Tibial artery (tissue), 4 donors: ENCODE results near the gene SLIT3.

Source experiments
- DNase-seq, 2 donors: peaks; one replicate each; pipeline ENCODE4 v3.0.0-alpha.2; 2019
- H3K27ac ChIP-seq, 2 donors: fragments of 200-600 bp; sonication (generic) in 1 of 2; 1 replicate in 1 of 2; 2 replicates in 1 of 2; pipeline ENCODE4 v1.5.1; 2018 to 2019; ENCODE audit warnings: mild to moderate bottlenecking in 1 of 2
- H3K27me3 ChIP-seq, 2 donors: fragments of 200-600 bp; sonication (generic) in 1 of 2; one replicate each; pipeline versions ENCODE4 v1.5.1 to v1.6.0; 2016 to 2019
- H3K36me3 ChIP-seq, 3 donors: fragments of 200-600 bp; sonication (generic) in 2 of 3; one replicate each; pipeline ENCODE4 v1.5.1; 2016 to 2019; ENCODE audit warnings: mild to moderate bottlenecking in 2 of 3
- H3K4me1 ChIP-seq, 4 donors: fragments of 200-600 bp; sonication (generic) in 2 of 4; 1 replicate in 3 of 4; 2 replicates in 1 of 4; pipeline ENCODE4 v1.5.1; 2016 to 2019
- H3K4me3 ChIP-seq, 2 donors: fragments of 200-600 bp; sonication (generic) in 1 of 2; 1 replicate in 1 of 2; 2 replicates in 1 of 2; pipeline ENCODE4 v1.5.1; 2018 to 2019; ENCODE audit warnings: mild to moderate bottlenecking in 2 of 2
- H3K9me3 ChIP-seq, 3 donors: fragments of 200-600 bp; sonication (generic) in 1 of 3; one replicate each; pipeline ENCODE4 v1.5.1; 2016 to 2019
- intact Hi-C: fragments of 100-400 bp; cut with DNase I; formaldehyde crosslinking; loops from one replicate; pipeline ENCODE4 v1.15.0; 2023; ENCODE audit warnings: low total_unique reads
- TF ChIP-seq, protein P1 (sequence below), 2 experiments: fragments of 200-600 bp in 1 of 2; fragments of 450-650 bp in 1 of 2; IDR thresholded peaks; one replicate each; pipeline ENCODE4 v1.5.1; 2017 to 2019; ENCODE audit warnings: antibody characterized with exemption in 2 of 2, mild to moderate bottlenecking in 1 of 2, moderate library complexity in 1 of 2

SLIT3 gene

DNA sequence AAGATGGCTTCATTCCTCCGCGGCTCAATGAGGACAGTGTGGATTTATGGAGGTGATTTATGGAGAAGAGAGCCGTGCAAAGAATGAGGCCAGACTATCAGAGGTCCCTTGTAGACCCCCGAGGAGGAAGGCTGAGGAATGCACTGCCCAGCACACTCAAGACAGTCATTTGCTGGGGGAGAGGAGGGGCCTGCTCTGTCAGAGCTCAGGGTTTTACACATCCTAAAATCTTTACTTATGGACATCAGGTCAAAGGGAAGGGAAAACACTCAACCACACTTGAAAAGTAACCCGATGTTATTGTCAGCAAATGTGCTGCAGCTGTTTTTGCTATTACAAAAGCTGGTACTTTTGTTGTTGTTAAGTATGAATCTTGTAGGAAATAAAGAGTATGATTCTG is 289.5 kb downstream of the SLIT3 start:
- Histone ChIP-seq H3K36me3 (no peaks in the 10 kb centered on the region), H3K4me3 (no peak overlapping the region), H3K9me3 (no peaks in the 10 kb centered on the region), H3K4me1 (peaks cover 0 to 38% (median 4%) of the 10 kb centered on the region in 4 donors), H3K27me3 (no peaks in the 10 kb centered on the region), H3K27ac (peak overlapping the region in 1 of 2 donors; percentile 17)
- intact Hi-C loops, result no loop called here
- TF ChIP-seq, protein P1, sequence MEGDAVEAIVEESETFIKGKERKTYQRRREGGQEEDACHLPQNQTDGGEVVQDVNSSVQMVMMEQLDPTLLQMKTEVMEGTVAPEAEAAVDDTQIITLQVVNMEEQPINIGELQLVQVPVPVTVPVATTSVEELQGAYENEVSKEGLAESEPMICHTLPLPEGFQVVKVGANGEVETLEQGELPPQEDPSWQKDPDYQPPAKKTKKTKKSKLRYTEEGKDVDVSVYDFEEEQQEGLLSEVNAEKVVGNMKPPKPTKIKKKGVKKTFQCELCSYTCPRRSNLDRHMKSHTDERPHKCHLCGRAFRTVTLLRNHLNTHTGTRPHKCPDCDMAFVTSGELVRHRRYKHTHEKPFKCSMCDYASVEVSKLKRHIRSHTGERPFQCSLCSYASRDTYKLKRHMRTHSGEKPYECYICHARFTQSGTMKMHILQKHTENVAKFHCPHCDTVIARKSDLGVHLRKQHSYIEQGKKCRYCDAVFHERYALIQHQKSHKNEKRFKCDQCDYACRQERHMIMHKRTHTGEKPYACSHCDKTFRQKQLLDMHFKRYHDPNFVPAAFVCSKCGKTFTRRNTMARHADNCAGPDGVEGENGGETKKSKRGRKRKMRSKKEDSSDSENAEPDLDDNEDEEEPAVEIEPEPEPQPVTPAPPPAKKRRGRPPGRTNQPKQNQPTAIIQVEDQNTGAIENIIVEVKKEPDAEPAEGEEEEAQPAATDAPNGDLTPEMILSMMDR (IDR thresholded peaks at IDR 0.05), result no peak
- DNase-seq, result no peak

DNA sequence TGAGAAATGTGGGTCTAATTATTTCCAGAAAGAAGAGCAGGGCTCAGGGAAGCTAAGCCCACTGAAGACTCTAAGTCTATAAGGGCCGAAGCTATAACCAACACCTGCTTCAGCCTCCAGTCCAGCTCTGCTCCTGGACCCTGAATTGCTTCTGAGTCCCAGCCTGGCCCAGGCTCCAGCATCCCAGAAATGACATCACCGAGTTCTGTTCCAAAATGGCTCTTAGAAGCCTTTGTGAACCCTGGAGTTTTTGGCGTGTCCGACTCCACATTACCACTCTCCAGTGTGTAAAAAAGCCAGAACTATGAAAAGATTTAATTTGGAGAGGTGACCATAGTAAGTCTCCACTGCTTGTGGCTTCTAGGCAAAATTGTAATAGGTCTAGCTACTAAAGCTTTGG is 289.9 kb downstream of the SLIT3 start:
- Histone ChIP-seq H3K4me1 (peaks cover 0 to 38% (median 4%) of the 10 kb centered on the region in 4 donors), H3K27ac (peak overlapping the region in 1 of 2 donors; percentile 17), H3K36me3 (no peaks in the 10 kb centered on the region), H3K9me3 (no peaks in the 10 kb centered on the region), H3K27me3 (no peaks in the 10 kb centered on the region), H3K4me3 (no peak overlapping the region)
- intact Hi-C loops, result no loop called here
- TF ChIP-seq, protein P1 (IDR thresholded peaks at IDR 0.05), result no peak
- no peak for DNase-seq

DNA sequence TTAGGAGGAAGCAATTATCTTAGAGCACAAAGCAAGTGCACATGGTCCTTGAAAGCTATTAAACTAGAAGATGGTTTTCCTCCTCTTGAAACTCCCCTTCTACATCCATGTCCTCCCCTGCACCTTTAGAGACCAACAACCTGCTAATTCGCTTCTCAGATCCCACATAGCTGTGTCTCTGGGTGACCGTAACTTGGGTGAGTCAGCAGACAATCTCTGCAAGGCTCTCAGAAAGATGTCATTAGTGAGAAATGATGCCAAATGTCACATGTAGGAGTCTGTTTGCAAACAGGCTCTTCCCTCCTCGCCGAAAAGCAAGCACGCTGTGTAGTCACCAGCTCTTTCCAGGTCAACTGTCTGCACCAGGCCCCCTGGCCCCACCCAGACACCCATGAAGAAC is 291.8 kb downstream of the SLIT3 start:
- Histone ChIP-seq H3K27ac (no peak overlapping the region), H3K4me1 (peaks cover 0 to 46% (median 11%) of the 10 kb centered on the region in 4 donors), H3K27me3 (no peaks in the 10 kb centered on the region), H3K9me3 (no peaks in the 10 kb centered on the region), H3K4me3 (no peak overlapping the region), H3K36me3 (no peaks in the 10 kb centered on the region)
- no peak for DNase-seq
- TF ChIP-seq, protein P1 (IDR thresholded peaks at IDR 0.05), result no peak
- intact Hi-C loops, result no loop called here

DNA sequence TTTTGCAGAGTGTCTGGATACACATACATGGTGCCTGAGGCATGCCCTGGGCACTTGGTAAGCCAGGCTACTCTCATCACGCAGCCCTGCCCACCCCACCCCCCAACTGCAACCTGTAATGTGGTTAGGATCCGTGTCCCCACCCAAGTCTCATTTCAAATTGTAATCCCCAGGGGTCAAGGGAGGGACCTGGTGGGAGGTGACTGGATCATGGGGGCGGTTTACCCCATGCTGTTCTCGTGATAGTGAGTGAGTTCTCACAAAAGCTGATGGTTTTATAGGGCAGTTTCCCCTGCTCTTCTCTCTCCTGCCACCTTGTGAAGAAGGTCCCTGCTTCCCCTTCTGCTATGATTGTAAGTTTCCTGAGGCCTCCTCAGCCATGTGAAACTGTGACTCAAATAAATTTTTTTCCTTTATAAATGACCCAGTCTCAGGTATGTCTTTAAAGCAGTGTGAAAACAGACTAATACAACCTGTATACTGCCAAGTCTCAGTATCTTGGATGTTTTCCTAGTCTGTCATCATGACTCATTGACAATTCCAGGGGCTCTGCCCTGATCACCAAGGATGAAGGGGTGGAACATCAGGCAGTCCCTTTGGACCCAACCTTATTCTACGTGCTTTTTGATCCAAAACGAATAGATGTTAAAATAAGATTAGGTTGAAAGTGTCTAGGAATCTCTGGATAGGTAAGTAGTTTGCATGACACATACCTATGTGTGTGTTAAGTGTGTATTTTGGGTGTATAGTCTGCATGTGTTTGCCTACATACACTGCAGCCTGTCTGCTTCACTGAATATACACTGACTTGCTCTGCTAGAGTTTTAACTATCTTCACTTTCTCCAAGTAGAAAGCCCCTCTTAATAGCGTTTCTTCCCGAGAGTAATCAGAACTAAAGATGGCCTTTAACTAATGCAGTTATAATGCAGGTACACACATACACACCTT is 293.8 kb downstream of the SLIT3 start:
- no peak overlapping the region for H3K27ac ChIP-seq
- intact Hi-C loops, result no loop called here
- H3K9me3 ChIP-seq, result no peaks in the 10 kb centered on the region
- H3K4me1 ChIP-seq, result peaks cover 0 to 59% (median 18%) of the 10 kb centered on the region in 4 donors
- H3K4me3 ChIP-seq, result no peak overlapping the region
- H3K27me3 ChIP-seq, result no peaks in the 10 kb centered on the region
- no peaks in the 10 kb centered on the region for H3K36me3 ChIP-seq
- TF ChIP-seq, protein P1 (IDR thresholded peaks at IDR 0.05), result no peak
- DNase-seq, result no peak

DNA sequence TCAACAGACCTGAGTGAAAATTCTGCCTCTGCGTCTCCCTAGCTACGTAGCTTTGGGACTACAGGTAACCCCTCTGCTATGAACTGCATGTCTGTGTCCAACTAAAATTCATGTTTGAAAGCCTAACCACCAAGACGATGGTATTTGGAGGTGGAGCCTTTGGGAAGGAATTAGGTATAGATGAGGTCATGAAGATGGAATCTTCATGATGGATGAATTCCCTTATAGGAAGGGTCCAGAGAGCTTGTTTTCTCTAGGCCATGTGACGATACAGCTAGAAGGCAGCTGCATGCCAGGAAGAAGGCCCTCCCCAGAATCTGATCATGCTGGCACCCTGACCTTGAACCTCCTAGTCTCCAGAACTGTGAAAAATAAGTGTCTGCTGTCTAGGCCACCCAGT is 296.4 kb downstream of the SLIT3 start:
- H3K27ac ChIP-seq, result peak overlapping the region; percentile 69 to 72
- no peaks in the 10 kb centered on the region for H3K36me3 ChIP-seq
- H3K4me3 ChIP-seq, result peak overlapping the region in 1 of 2 donors; percentile 12
- peaks cover 0 to 51% (median 18%) of the 10 kb centered on the region in 4 donors for H3K4me1 ChIP-seq
- DNase-seq, result no peak
- no peaks in the 10 kb centered on the region for H3K27me3 ChIP-seq
- intact Hi-C loops, result no loop called here
- TF ChIP-seq, protein P1 (IDR thresholded peaks at IDR 0.05), result no peak
- no peaks in the 10 kb centered on the region for H3K9me3 ChIP-seq
